Measurements from ENCODE around the gene KRTAP10-7. TPM values are rescaled to one million over a fixed set of nuclear protein-coding genes. Genes with fewer than 3 reads are reported as not detected.
"Not testable (repeated sequence)": the region's sequence is repeated elsewhere in the genome, so short reads cannot be mapped to it uniquely, and the experiment has no call there.

The KRTAP10-7 gene, protein sequence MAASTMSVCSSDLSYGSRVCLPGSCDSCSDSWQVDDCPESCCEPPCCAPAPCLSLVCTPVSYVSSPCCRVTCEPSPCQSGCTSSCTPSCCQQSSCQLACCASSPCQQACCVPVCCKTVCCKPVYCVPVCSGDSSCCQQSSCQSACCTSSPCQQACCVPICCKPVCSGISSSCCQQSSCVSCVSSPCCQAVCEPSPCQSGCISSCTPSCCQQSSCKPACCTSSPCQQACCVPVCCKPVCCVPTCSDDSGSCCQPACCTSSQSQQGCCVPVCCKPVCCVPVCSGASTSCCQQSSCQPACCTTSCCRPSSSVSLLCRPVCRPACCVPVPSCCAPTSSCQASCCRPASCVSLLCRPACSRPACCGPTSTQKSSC
- total RNA-seq: not detected in 2 replicates
- long read RNA-seq: 0 reads

GRCh38 chr21:44600118-44600978 lies at the start of gene KRTAP10-7:
Gene KRTAP10-7 (plus strand): TSS chr21:44600597. CDS start chr21:44600622, 25 bp downstream.
- peaks cover 12% of the 10 kb centered on the region for H3K4me1 Mint-ChIP-seq
- not testable (repeated sequence) for H3K4me3 Mint-ChIP-seq; H3K9me3 Mint-ChIP-seq; DNase-seq (ENCODE audit: low read depth, low spot score); H3K36me3 Mint-ChIP-seq (ENCODE audit: low read depth)
- peak within 1 kb of the TSS; percentile 30 for H3K27ac Mint-ChIP-seq (ENCODE audit: unreplicated experiment)
- peaks cover 13% of the 10 kb centered on the region for H3K27me3 Mint-ChIP-seq (ENCODE audit: low read depth)

DNA sequence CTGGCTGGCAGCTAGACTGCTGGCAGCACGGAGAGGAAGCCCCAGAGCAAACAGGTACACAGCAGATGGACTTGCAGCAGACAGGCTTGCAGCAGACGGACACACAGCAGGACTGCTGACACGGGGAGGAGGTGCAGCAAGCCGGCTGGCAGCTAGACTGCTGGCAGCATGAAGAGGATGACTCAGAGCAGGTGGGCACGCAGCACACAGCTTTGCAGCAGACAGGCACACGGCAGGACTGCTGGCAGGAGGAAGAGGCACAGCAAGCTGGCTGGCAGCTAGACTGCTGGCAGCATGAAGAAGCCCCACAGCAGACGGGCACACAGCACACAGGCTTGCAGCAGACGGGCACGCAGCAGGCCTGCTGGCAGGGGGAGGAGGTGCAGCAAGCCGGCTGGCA lies 49.6 kb upstream of the KRTAP10-7 start:
- no peak for TF ChIP-seq CTCF (conservative IDR thresholded peaks at IDR 0.05)
- Mint-ChIP-seq H3K27me3 (ENCODE audit: low read depth) (no peaks in the 10 kb centered on the region), H3K4me1 (peaks cover 21% of the 10 kb centered on the region), H3K9me3 (peaks cover 6% of the 10 kb centered on the region), H3K4me3 (no peak overlapping the region), H3K36me3 (ENCODE audit: low read depth) (peaks cover 10% of the 10 kb centered on the region), H3K27ac (ENCODE audit: unreplicated experiment) (peak overlapping the region; percentile 29)
- no peak for DNase-seq (ENCODE audit: low read depth, low spot score)

DNA sequence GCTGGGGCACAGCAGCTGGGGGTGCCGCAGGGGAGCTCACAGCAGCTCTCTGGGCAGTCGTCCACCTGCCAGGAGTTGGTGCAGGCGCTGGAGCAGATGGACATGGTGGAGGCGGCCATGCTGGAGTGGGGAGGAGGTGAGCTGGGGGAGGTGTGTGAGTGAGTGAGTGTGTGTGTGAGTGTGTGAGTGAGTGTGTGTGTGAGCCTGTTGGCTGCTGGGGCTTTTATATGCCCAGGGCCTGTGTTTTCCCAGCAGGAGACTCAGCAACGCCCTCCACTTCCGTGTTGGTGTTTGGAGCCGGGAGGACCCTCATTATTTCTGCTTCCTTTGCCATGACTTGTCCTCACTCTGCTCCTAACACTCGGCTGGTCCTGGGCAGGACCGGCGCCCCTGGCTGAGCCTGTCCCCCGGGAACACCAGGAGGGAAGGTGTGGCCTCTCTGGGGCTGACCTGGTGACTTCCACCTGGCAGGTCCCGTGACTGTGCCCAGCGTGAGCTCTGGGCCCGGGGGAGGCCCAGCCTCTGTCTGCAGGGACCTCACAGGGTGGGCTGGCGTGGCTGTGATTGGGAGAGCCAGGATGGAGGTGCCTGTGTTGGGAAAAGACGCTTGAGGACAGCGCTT lies 48.9 kb upstream of the KRTAP10-7 start, which contains the start of gene KRTAP10-2:
KRTAP10-2 (minus strand) TSS at position 166 of the 622 bp plus-strand sequence; CDS start at position 119, 47 bp downstream.
- H3K9me3 Mint-ChIP-seq: peaks cover 6% of the 10 kb centered on the region

DNA sequence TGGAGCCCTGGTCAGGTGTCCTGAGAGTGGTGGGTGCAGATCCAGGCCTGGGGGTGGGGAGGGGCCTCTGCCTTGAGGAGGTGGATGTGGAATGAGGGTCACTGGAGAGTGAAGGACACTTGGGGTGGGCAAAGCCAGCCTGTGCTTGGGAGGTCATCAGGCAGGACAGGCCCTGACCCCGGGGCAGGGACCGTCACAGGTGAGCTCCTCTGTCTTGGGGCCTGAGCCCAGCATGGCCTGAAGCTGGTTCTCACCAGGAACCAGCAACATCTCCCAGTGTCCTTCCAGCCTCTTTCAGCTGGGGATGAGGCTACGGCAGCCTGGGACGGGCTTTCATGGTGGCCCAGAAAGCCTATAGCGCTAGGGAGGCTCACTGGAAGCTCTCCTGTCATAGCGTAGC lies 48.3 kb upstream of the KRTAP10-7 start:
- Mint-ChIP-seq H3K4me1 (peaks cover 21% of the 10 kb centered on the region), H3K27ac (ENCODE audit: unreplicated experiment) (no peak overlapping the region), H3K4me3 (no peak overlapping the region), H3K36me3 (ENCODE audit: low read depth) (peaks cover 6% of the 10 kb centered on the region), H3K9me3 (peaks cover 1% of the 10 kb centered on the region), H3K27me3 (ENCODE audit: low read depth) (no peaks in the 10 kb centered on the region)
- no peak for TF ChIP-seq CTCF (conservative IDR thresholded peaks at IDR 0.05)
- no peak for DNase-seq (ENCODE audit: low read depth, low spot score)

More for the DNA sequence above, 48.9 kb upstream of the KRTAP10-7 start, which contains the start of gene KRTAP10-2:
- H3K36me3 Mint-ChIP-seq (ENCODE audit: low read depth): peaks cover 10% of the 10 kb centered on the region
- DNase-seq (ENCODE audit: low read depth, low spot score): no peak
- no peak for TF ChIP-seq CTCF (conservative IDR thresholded peaks at IDR 0.05)
- no peaks in the 10 kb centered on the region for H3K27me3 Mint-ChIP-seq (ENCODE audit: low read depth)
- H3K4me1 Mint-ChIP-seq: peaks cover 21% of the 10 kb centered on the region
- H3K27ac Mint-ChIP-seq (ENCODE audit: unreplicated experiment): peak within 1 kb of the TSS; percentile 29
- H3K4me3 Mint-ChIP-seq: no peak within 1 kb of the TSS

GRCh38 chr21:44552681-44553080 lies 47.7 kb upstream of the KRTAP10-7 start:
- no peak overlapping the region for H3K27ac Mint-ChIP-seq (ENCODE audit: unreplicated experiment)
- TF ChIP-seq CTCF (conservative IDR thresholded peaks at IDR 0.05): no peak
- peaks cover 2% of the 10 kb centered on the region for H3K36me3 Mint-ChIP-seq (ENCODE audit: low read depth)
- H3K9me3 Mint-ChIP-seq: no peaks in the 10 kb centered on the region
- no peak overlapping the region for H3K4me3 Mint-ChIP-seq
- DNase-seq (ENCODE audit: low read depth, low spot score): no peak
- no peaks in the 10 kb centered on the region for H3K27me3 Mint-ChIP-seq (ENCODE audit: low read depth)
- peaks cover 21% of the 10 kb centered on the region for H3K4me1 Mint-ChIP-seq
